Loucy (cell line): ENCODE data around the gene KLHDC4.

Source experiments
- H2AFZ ChIP-seq: fragments of 200-600 bp; sonication (generic); 2 replicates; pipeline ENCODE4 v1.6.0; 2016; ENCODE audit warnings: antibody characterized with exemption, mild to moderate bottlenecking, low read length, moderate library complexity
- H3F3A ChIP-seq: fragments of 200-600 bp; 2 replicates; pipeline ENCODE4 v1.6.0; 2016; ENCODE audit warnings: antibody characterized with exemption, low read depth, mild to moderate bottlenecking
- H3K27me3 ChIP-seq: fragments of 200-600 bp; sonication (generic); 2 replicates; pipeline ENCODE4 v1.6.1; 2014; ENCODE audit warnings: low read length, mild to moderate bottlenecking; ENCODE audit not compliant: insufficient read depth, poor library complexity, severe bottlenecking
- H3K36me3 ChIP-seq: fragments of 200-600 bp; sonication (generic); 2 replicates; pipeline ENCODE4 v1.6.1; 2016; ENCODE audit warnings: low read length; ENCODE audit not compliant: insufficient read depth
- H3K4me1 ChIP-seq: fragments of 200-600 bp; sonication (generic); 2 replicates; pipeline ENCODE4 v1.5.1; 2014; ENCODE audit warnings: low read length, mild to moderate bottlenecking; ENCODE audit not compliant: insufficient read depth, poor library complexity, severe bottlenecking
- H3K4me2 ChIP-seq: fragments of 200-600 bp; sonication (generic); 2 replicates; pipeline ENCODE4 v1.6.0; 2014; ENCODE audit warnings: antibody characterized with exemption, low read length, low read depth, mild to moderate bottlenecking; ENCODE audit not compliant: poor library complexity, severe bottlenecking
- H3K4me3 ChIP-seq: fragments of 200-600 bp; sonication (generic); 2 replicates; pipeline ENCODE4 v1.5.1; 2014; ENCODE audit warnings: low read length, mild to moderate bottlenecking, mixed read lengths; ENCODE audit not compliant: poor library complexity, severe bottlenecking
- H3K79me2 ChIP-seq: fragments of 200-600 bp; sonication (generic); 2 replicates; pipeline ENCODE4 v1.6.1; 2014; ENCODE audit warnings: low read length; ENCODE audit not compliant: insufficient read depth
- H3K9ac ChIP-seq: fragments of 200-600 bp; sonication (generic); 2 replicates; pipeline ENCODE4 v1.6.0; 2014; ENCODE audit warnings: mild to moderate bottlenecking, low read depth, low read length, moderate library complexity; ENCODE audit not compliant: poor library complexity, severe bottlenecking
- H3K9me2 ChIP-seq: fragments of 200-600 bp; sonication (generic); replicated peaks from 2 replicates; pipeline ENCODE4 v1.6.1; 2016; ENCODE audit warnings: low read depth, low read length, mixed read lengths
- H3K9me3 ChIP-seq: fragments of 200-600 bp; sonication (generic); 2 replicates; pipeline ENCODE4 v1.6.1; 2014; ENCODE audit warnings: mild to moderate bottlenecking, antibody characterized with exemption, low read length, low read depth; ENCODE audit not compliant: insufficient read depth
- H4K20me1 ChIP-seq: fragments of 200-600 bp; sonication (generic); 2 replicates; pipeline ENCODE4 v1.6.0; 2014; ENCODE audit warnings: antibody characterized with exemption, low read length, mild to moderate bottlenecking; ENCODE audit not compliant: insufficient read depth, poor library complexity, severe bottlenecking
- CTCF ChIP-seq: fragments of 200-600 bp; sonication (generic); conservative IDR thresholded peaks from 2 replicates; pipeline ENCODE4 v1.5.1; 2014; ENCODE audit warnings: mild to moderate bottlenecking, antibody characterized with exemption, low read length
- EZH2phosphoT487 ChIP-seq: fragments of 200-600 bp; IDR thresholded peaks from 2 replicates; pipeline ENCODE4 v1.6.1; 2018; ENCODE audit warnings: antibody characterized with exemption, mild to moderate bottlenecking, moderate library complexity, borderline replicate concordance

KLHDC4 gene

GRCh38 chr16:87712184-87712762, 53.5 kb downstream of the KLHDC4 start:
- H3K4me3 ChIP-seq = no peak overlapping the region
- no peak overlapping the region for H2AFZ ChIP-seq
- H3K9me3 ChIP-seq = no peaks in the 10 kb centered on the region
- H3K27me3 ChIP-seq = no peaks in the 10 kb centered on the region
- H4K20me1 ChIP-seq = no peaks in the 10 kb centered on the region
- no peaks in the 10 kb centered on the region for H3K79me2 ChIP-seq
- H3K4me2 ChIP-seq = no peak overlapping the region
- peaks cover 4% of the 10 kb centered on the region; the same call in 1 of the 2 replicates for H3K36me3 ChIP-seq
- H3K9ac ChIP-seq = no peak overlapping the region
- no peaks in the 10 kb centered on the region for H3F3A ChIP-seq
- no peaks in the 10 kb centered on the region for H3K4me1 ChIP-seq
- H3K9me2 ChIP-seq = no peaks in the 10 kb centered on the region
- no peak for TF ChIP-seq CTCF
- TF ChIP-seq EZH2phosphoT487 = no peak

GRCh38 chr16:87710887-87711286, 54.9 kb downstream of the KLHDC4 start:
- no peak overlapping the region for H2AFZ ChIP-seq
- no peak for TF ChIP-seq CTCF
- TF ChIP-seq EZH2phosphoT487 = no peak
- H3K36me3 ChIP-seq = peaks cover 9% of the 10 kb centered on the region; the same call in 1 of the 2 replicates
- no peak overlapping the region for H3K4me2 ChIP-seq
- H3K9me2 ChIP-seq = no peaks in the 10 kb centered on the region
- H3K9me3 ChIP-seq = no peaks in the 10 kb centered on the region
- no peaks in the 10 kb centered on the region for H4K20me1 ChIP-seq
- H3K27me3 ChIP-seq = no peaks in the 10 kb centered on the region
- H3F3A ChIP-seq = no peaks in the 10 kb centered on the region
- H3K4me1 ChIP-seq = no peaks in the 10 kb centered on the region
- H3K4me3 ChIP-seq = no peak overlapping the region
- no peaks in the 10 kb centered on the region for H3K79me2 ChIP-seq
- no peak overlapping the region for H3K9ac ChIP-seq

GRCh38 chr16:87709677-87710076, 56.1 kb downstream of the KLHDC4 start:
- no peak overlapping the region for H3K4me2 ChIP-seq
- H3K36me3 ChIP-seq = peaks cover 6% of the 10 kb centered on the region; the same call in 1 of the 2 replicates
- H3K4me1 ChIP-seq = no peaks in the 10 kb centered on the region
- H3F3A ChIP-seq = no peaks in the 10 kb centered on the region
- no peaks in the 10 kb centered on the region for H3K9me3 ChIP-seq
- H4K20me1 ChIP-seq = no peaks in the 10 kb centered on the region
- TF ChIP-seq CTCF (no peak), EZH2phosphoT487 (no peak)
- H3K79me2 ChIP-seq = no peaks in the 10 kb centered on the region
- no peaks in the 10 kb centered on the region for H3K9me2 ChIP-seq
- no peak overlapping the region for H3K4me3 ChIP-seq
- no peak overlapping the region for H3K9ac ChIP-seq
- no peak overlapping the region for H2AFZ ChIP-seq
- no peaks in the 10 kb centered on the region for H3K27me3 ChIP-seq
